H1 (cell line): ENCODE measurements around the gene INSYN1. TPM values are rescaled to one million over a fixed set of nuclear protein-coding genes. Genes with fewer than 3 reads are reported as not detected.

Experiments used
- CHD1 ChIP-seq: IDR thresholded peaks from 2 replicates; pipeline ENCODE4 v1.6.1; 2012; ENCODE audit warnings: low read depth, low read length, improper control_type of control experiment
- CHD7 ChIP-seq: fragments of 300-600 bp; sonication (generic); IDR thresholded peaks from 2 replicates; pipeline ENCODE4 v1.7.1; 2012; ENCODE audit warnings: low read length, moderate library complexity, mild to moderate bottlenecking, inconsistent platforms; ENCODE audit not compliant: insufficient replicate concordance
- CREB1 ChIP-seq: IDR thresholded peaks from 2 replicates; pipeline ENCODE4 v1.6.1; 2012; ENCODE audit warnings: inconsistent platforms
- E2F6 ChIP-seq: IDR thresholded peaks from 2 replicates; pipeline ENCODE4 v1.6.1; 2012; ENCODE audit warnings: inconsistent platforms
- FOSL1 ChIP-seq: IDR thresholded peaks from 2 replicates; pipeline ENCODE4 v1.6.1; 2011; ENCODE audit warnings: mild to moderate bottlenecking, low read depth, low read length, moderate library complexity; ENCODE audit not compliant: insufficient read depth
- MAX ChIP-seq: IDR thresholded peaks from 2 replicates; pipeline ENCODE4 v1.6.1; 2012; ENCODE audit warnings: inconsistent platforms
- POLR2AphosphoS5 ChIP-seq: IDR thresholded peaks from 2 replicates; pipeline ENCODE4 v1.6.1; 2011; ENCODE audit warnings: low read depth, low read length
- TAF1 ChIP-seq: IDR thresholded peaks from 2 replicates; pipeline ENCODE4 v1.6.1; 2011; ENCODE audit warnings: mild to moderate bottlenecking, low read depth, low read length
- ZNF274 ChIP-seq: IDR thresholded peaks from 2 replicates; pipeline ENCODE4 v1.7.0; 2012; ENCODE audit warnings: low read length, borderline replicate concordance; ENCODE audit errors: extremely low read depth
- polyA plus RNA-seq, 7 experiments: library from polyadenylated mRNA; depleted of rRNA in 3 of 7; stranded (reverse) in 5 of 7; unstranded in 2 of 7; fragments of >200 nt in 5 of 7; fragments of 200-250 nt in 2 of 7; gene quantifications; 1 replicate in 5 of 7; 2 replicates in 1 of 7; 4 replicates in 1 of 7; pipeline versions ENCODE4 v1.2.1 to v1.2.3, GENCODE V29; 2011 to 2013; ENCODE audit warnings: missing spikeins in 2 of 7, mixed read lengths in 2 of 7
- total RNA-seq: library from RNA; stranded (reverse); fragmentation: NEBNext Ultra II Directional; extraction: Animal tissue kit (Norgen Biotek cat#: 25700); gene quantifications from 2 replicates; pipeline ENCODE4 v1.2.1, GENCODE V29; 2021

INSYN1 gene
- total and polyA plus RNA-seq, 2 of the 8 experiments (the other 6 are each of a cell fraction or from before 2014, with no cell fraction given) = 7.2 to 10.2 TPM

GRCh38 chr15:73716417-73716816 lies 36.7 kb downstream of the INSYN1 start (continued):
- TF ChIP-seq CHD7 (no peak), POLR2AphosphoS5 (no peak), TAF1 (no peak), MAX (no peak), FOSL1 (no peak), ZNF274 (no peak), CHD1 (no peak), E2F6 (no peak), CREB1 (no peak)
